OCI-LY7 (cell line): Measurements from ENCODE around the gene BTAF1. TPM values are rescaled to one million over a fixed set of nuclear protein-coding genes. Genes with fewer than 3 reads are reported as not detected.

ENCODE experiments used
- BruUV-seq: library from RNA; stranded (reverse); fragments of 400-500 nt; replicated peaks from 2 replicates; lab custom pipeline; 2021; lab: Mats Ljungman, UMichigan
- CTCF ChIA-PET: fragments of 300-600 bp; sonication (Branson Sonifier 250); formaldehyde crosslinking; loops from one replicate; lab custom pipeline; 2022; ENCODE audit warnings: antibody characterized with exemption; ENCODE audit not compliant: unreplicated experiment; lab: Charles Lee
- POLR2A ChIA-PET: fragments of 300-600 bp; sonication (Branson Sonifier 250); formaldehyde crosslinking; loops from one replicate; lab custom pipeline; 2022; ENCODE audit warnings: antibody characterized with exemption; lab: Charles Lee
- DNase-seq: peaks from one replicate; pipeline ENCODE4 v3.0.0-alpha.2; 2015; ENCODE audit warnings: low spot score
- H2AFZ ChIP-seq: fragments of 200-600 bp; sonication (generic), shearing (Covaris generic); 2 replicates; pipeline ENCODE4 v1.6.1; 2014; ENCODE audit warnings: mild to moderate bottlenecking, antibody characterized with exemption, low read length, moderate library complexity
- H3K27ac ChIP-seq: fragments of 200-600 bp; sonication (generic); 2 replicates; pipeline ENCODE4 v1.5.1; 2014; ENCODE audit warnings: mixed run types, low read depth, mild to moderate bottlenecking, moderate library complexity, low read length, inconsistent platforms; ENCODE audit not compliant: poor library complexity, severe bottlenecking
- H3K36me3 ChIP-seq: fragments of 200-600 bp; sonication (generic); 2 replicates; pipeline ENCODE4 v1.6.1; 2014; ENCODE audit warnings: mild to moderate bottlenecking, antibody characterized with exemption, low read length, moderate library complexity, mixed read lengths; ENCODE audit not compliant: insufficient read depth
- H3K4me1 ChIP-seq: fragments of 200-600 bp; sonication (generic); 2 replicates; pipeline ENCODE4 v1.5.1; 2014; ENCODE audit warnings: mild to moderate bottlenecking, low read length; ENCODE audit not compliant: insufficient read depth, poor library complexity, severe bottlenecking
- H3K4me2 ChIP-seq: fragments of 200-600 bp; sonication (generic); 2 replicates; pipeline ENCODE4 v1.6.1; 2014; ENCODE audit warnings: mild to moderate bottlenecking, low read length
- H3K4me3 ChIP-seq: fragments of 200-600 bp; sonication (generic); 2 replicates; pipeline ENCODE4 v1.5.1; 2014; ENCODE audit warnings: mild to moderate bottlenecking, low read depth, low read length; ENCODE audit not compliant: poor library complexity, severe bottlenecking
- H3K79me2 ChIP-seq: fragments of 200-600 bp; sonication (generic); 2 replicates; pipeline ENCODE4 v1.6.1; 2016; ENCODE audit warnings: low read depth, mild to moderate bottlenecking, low read length, moderate library complexity, mixed read lengths; ENCODE audit not compliant: insufficient read depth
- H3K9me2 ChIP-seq: fragments of 200-600 bp; sonication (generic); 2 replicates; pipeline ENCODE4 v1.6.1; 2016; ENCODE audit warnings: mild to moderate bottlenecking, low read length, mixed read lengths; ENCODE audit not compliant: insufficient read depth
- H3K9me3 ChIP-seq: fragments of 200-600 bp; sonication (generic); 2 replicates; pipeline ENCODE4 v1.6.1; 2014; ENCODE audit warnings: mild to moderate bottlenecking, mixed run types, low read length, mixed read lengths
- H4K20me1 ChIP-seq: fragments of 200-600 bp; sonication (generic); 2 replicates; pipeline ENCODE4 v1.6.1; 2014; ENCODE audit warnings: mild to moderate bottlenecking, antibody characterized with exemption, low read length, moderate library complexity, mixed read lengths; ENCODE audit not compliant: insufficient read depth
- CTCF ChIP-seq: fragments of 200-600 bp; sonication (generic); conservative IDR thresholded peaks from 2 replicates; pipeline ENCODE4 v1.5.1; 2014; ENCODE audit warnings: mild to moderate bottlenecking, antibody characterized with exemption, low read length, moderate library complexity, mixed read lengths
- EZH2phosphoT487 ChIP-seq: fragments of 200-600 bp; sonication (generic); IDR thresholded peaks from 2 replicates; pipeline ENCODE4 v1.6.1; 2018; ENCODE audit warnings: low read depth, borderline replicate concordance, mild to moderate bottlenecking, mixed run types, antibody characterized with exemption, low read length, moderate library complexity, mixed read lengths
- intact Hi-C: fragments of 100-400 bp; cut with micrococcal nuclease; formaldehyde crosslinking; loops from one replicate; pipeline ENCODE4 v1.10.0; 2022; ENCODE audit not compliant: unreplicated experiment
- total RNA-seq, 2 experiments: library from RNA; depleted of rRNA in 1 of 2; stranded (reverse); fragments of >200 nt in 1 of 2; shearing (Covaris generic) in 1 of 2; gene quantifications; 2 replicates each; pipeline ENCODE4 v1.2.3, GENCODE V29; 2014 to 2022

Gene BTAF1
- total RNA-seq, 2 experiments from 2014 or later: 65.1 to 95.6 TPM

- H3K4me2 ChIP-seq: no peak overlapping the region
- no peaks in the 10 kb centered on the region for H3K9me3 ChIP-seq
- intact Hi-C loops: no loop called here
- no peak for DNase-seq
- no peak overlapping the region for H2AFZ ChIP-seq
- no peaks in the 10 kb centered on the region for H3K36me3 ChIP-seq
- no peaks in the 10 kb centered on the region for H3K79me2 ChIP-seq
- TF ChIP-seq CTCF: no peak
- TF ChIP-seq EZH2phosphoT487: no peak
- no TSS peak for BruUV-seq
- H4K20me1 ChIP-seq: no peaks in the 10 kb centered on the region
- ChIA-PET POLR2A (no interaction called here), CTCF (no interaction called here)
- H3K9me2 ChIP-seq: no peaks in the 10 kb centered on the region
- no peak overlapping the region for H3K27ac ChIP-seq
- no peaks in the 10 kb centered on the region for H3K4me1 ChIP-seq
- H3K4me3 ChIP-seq: no peak overlapping the region
Observed at GRCh38 chr10:91896212-91896756, 27.3 kb upstream of the BTAF1 start.

- H3K4me3 ChIP-seq: no peak overlapping the region
- H3K9me3 ChIP-seq: no peaks in the 10 kb centered on the region
- H3K36me3 ChIP-seq: no peaks in the 10 kb centered on the region
- no peaks in the 10 kb centered on the region for H3K79me2 ChIP-seq
- intact Hi-C loops: no loop called here
- no TSS peak for BruUV-seq
- DNase-seq: no peak
- H3K9me2 ChIP-seq: no peaks in the 10 kb centered on the region
- H3K4me1 ChIP-seq: no peaks in the 10 kb centered on the region
- no peak overlapping the region for H3K27ac ChIP-seq
- CTCF ChIA-PET: no interaction called here
- no peak for TF ChIP-seq CTCF
- TF ChIP-seq EZH2phosphoT487: no peak
- POLR2A ChIA-PET: no interaction called here
- no peak overlapping the region for H2AFZ ChIP-seq
- H4K20me1 ChIP-seq: no peaks in the 10 kb centered on the region
- H3K4me2 ChIP-seq: no peak overlapping the region
Observed at GRCh38 chr10:91897421-91897820, 26.1 kb upstream of the BTAF1 start.

GRCh38 chr10:91901784-91902677 is 21.5 kb upstream of the BTAF1 start:
- H3K4me2 ChIP-seq: no peak overlapping the region
- no peaks in the 10 kb centered on the region for H3K9me3 ChIP-seq
- POLR2A ChIA-PET: no interaction called here
- H3K36me3 ChIP-seq: peaks cover 9% of the 10 kb centered on the region
- TF ChIP-seq CTCF (no peak), EZH2phosphoT487 (no peak)
- no peak overlapping the region for H2AFZ ChIP-seq
- H4K20me1 ChIP-seq: no peaks in the 10 kb centered on the region
- H3K27ac ChIP-seq: no peak overlapping the region
- CTCF ChIA-PET: no interaction called here
- DNase-seq: no peak
- H3K9me2 ChIP-seq: no peaks in the 10 kb centered on the region
- intact Hi-C loops: no loop called here
- BruUV-seq: no TSS peak
- no peak overlapping the region for H3K4me3 ChIP-seq
- no peaks in the 10 kb centered on the region for H3K79me2 ChIP-seq
- peaks cover 5% of the 10 kb centered on the region for H3K4me1 ChIP-seq
